GM18505 (cell line): ENCODE measurements around the gene PLD5.
"Not testable (repeated sequence)": the region's sequence is repeated elsewhere in the genome, so short reads cannot be mapped to it uniquely, and the experiment has no call there.

Source experiments
- ATAC-seq: cut with Tn5 transposase; IDR thresholded peaks from one replicate; pipeline ENCODE4 v1.9.1; 2021; ENCODE audit not compliant: unreplicated experiment
- POLR2A ChIP-seq: IDR thresholded peaks from 4 replicates; pipeline ENCODE4 v1.6.1; 2011; ENCODE audit warnings: borderline replicate concordance; ENCODE audit not compliant: insufficient read depth, insufficient read length; ENCODE audit errors: extremely low read depth

The PLD5 gene

DNA sequence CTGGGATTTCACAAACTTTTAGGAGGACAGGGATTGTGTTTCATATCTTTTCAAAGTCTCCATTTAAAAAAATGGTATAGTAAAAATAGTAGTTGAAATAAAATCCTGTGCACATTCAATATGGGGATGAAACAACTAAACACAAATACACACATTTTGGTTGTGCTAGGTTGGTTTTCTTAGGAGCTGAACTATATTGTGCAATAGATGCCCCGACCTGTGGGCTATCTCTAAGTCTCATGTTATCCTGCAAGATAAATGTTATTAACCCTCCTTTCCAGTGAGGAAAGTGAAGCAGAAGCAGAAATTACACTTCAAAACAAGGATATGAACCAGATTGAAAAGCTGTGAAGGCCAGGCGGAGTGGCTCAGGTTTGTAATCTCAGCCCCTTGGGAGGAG lies 1.3 kb upstream of the PLD5 start:
- no peak for ATAC-seq
- no peak for TF ChIP-seq POLR2A

DNA sequence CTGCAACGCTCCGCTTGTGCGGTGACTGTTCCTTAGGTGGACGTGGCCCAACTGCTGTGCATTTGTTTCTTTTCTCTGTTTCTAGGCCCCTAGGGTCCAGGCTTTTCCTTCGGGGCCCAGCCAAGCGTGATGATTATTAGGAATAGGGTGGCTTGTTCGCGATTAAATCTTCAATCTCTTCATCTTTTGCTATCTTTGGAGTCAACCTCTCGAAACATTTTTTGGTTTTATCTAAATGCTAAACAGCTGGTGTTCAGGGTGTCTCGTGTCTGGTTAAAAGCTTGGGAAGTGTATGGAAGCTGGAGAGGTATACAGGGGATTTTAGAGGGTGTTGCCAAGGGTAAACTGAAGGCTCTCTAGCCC lies 844 bp upstream of the PLD5 start:
- ATAC-seq, result no peak
- TF ChIP-seq POLR2A, result no peak

DNA sequence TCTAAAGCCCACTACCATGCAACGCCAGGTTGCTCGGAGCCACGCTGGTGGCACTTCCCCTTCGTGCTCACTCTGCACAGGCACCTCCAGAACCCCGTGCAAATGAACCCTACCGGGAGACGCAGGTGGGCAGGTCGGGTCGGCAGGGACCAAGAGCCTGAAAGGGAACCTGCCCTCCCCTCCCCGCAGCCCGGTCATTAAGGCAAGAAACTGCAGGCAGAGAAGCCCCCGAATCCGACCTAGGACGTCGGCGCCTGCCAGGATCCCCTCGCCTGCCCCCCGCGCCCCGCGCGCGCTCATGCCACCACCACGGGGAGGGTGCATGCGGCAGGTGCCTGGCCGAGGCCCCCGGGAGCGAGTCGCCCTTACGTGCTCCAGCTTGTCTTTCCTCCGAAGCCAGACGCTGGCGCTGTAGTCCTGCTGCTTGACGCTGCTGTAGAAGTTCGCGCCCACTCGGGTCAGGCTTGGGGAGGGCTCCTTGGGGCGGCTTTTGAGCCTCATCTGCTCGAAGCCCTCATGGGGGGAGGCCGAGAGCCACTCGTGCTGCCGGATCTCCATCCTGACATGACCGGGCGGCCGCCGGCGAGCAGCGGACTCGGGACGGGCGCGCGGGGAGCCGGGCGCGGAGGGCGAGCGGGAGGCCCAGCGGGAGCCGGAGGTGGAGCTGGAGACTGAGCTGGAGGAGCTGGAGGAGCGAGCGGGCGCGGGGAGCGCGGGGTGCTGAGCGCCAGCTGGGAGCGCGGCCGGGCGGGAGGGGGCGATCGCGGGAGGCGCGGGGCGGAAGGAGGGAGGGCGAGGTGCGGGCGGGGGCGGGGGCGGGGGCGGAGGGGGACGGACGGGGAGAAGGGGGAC lies 552 bp downstream of the PLD5 start:
- no peak for ATAC-seq
- TF ChIP-seq POLR2A, result no peak

DNA sequence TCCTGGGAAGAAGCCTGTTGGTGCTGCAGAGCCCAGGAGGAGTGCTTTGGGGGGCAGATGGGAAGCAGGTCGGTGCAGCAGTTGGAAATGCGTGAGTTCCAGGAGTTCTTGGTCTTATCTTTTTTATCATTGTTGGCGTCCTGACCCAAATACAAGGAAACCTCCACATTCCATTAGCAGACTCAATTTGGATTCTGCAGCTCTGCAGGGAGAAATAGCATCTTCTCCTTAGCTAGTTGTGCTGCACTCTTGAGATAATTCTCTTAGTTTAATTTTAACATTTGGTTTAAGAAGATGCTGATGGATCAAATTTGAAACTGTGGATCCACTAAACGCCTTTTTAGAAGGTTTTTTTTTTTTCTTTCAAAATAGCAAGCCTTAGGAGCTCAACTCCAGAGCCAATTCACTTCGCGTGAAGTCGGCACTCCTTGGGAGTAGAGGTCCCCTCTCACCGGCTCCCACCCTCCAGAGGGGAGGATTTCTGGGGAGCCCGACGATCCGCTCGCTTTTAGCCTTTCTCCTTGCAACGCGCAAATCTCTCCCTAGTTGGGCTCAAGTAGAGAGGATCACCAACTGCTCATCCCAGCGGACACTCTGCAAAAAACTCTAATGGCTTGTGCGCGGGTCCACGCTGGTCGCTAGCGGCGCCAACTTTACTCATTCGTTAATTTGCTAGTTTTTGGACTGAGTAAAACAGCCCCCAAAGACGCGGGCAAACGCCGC lies 1.3 kb downstream of the PLD5 start:
- TF ChIP-seq POLR2A, result no peak
- ATAC-seq, result no peak

DNA sequence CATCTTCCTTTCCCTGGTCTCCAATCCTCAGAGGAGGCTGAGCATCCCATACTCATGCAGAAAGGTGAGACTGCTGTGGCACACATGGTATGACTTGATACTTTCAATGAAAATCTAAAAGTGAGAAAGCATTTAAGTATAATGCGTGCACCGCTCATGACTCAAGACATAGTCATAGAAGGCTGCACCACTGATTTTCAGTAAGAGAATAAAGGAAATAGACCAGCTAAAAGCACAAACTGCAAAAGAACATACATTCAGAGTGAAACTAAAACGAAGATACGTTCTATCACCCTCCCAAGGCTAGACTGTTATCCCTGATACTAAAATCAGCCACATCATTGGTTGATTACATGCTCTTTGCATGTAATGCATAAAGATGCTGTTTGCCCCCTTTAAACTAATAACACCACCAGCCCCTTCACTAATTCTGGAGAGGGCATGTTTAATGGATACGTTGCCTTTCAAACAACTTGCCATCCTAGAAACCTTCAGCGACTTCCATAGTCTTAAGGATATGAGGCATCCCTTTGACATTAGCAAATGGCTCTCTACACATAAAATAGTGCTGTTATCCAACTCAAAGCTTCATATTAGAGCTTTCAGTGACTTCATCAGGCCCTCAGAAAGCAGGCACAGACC lies 2.1 kb downstream of the PLD5 start:
- no peak for TF ChIP-seq POLR2A
- ATAC-seq, result no peak

DNA sequence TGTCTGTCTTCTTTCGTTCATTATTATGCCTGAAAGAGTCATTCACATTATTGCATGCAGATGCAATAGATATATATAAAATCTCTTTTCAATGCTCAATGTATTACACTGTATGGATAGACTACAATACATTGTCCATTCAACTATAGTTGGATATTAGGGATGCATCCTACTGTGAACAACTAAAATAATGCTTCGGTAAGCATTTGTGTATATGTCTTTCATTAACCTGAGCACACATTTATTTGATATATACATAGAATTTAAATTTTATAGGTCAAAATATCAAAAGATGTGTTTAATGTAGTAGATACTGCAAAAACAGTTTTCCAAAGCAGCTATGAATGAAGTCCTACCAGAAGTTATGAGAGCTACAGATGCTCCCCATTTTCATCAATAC lies 8.9 kb downstream of the PLD5 start:
- no peak for TF ChIP-seq POLR2A
- no peak for ATAC-seq

DNA sequence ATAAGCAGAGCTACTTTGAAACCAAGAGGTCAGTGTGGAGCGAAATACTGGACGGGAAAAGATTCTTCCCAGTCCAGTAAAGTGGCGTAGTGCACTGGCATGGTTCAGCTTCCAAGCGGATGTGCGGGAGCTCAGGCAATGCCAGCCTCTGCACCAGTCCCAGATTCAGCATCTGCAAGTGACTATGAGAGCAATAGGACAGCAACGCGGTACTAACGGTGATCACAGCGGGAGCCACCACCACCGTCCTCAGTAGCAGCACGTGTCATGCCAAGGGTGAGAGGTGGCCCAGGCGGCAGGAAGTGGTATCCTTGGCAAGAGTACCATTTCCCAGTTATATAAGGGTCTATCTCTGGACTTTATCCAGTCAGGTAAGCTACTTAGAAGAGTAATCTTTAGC lies 17.8 kb downstream of the PLD5 start:
- no peak for ATAC-seq

DNA sequence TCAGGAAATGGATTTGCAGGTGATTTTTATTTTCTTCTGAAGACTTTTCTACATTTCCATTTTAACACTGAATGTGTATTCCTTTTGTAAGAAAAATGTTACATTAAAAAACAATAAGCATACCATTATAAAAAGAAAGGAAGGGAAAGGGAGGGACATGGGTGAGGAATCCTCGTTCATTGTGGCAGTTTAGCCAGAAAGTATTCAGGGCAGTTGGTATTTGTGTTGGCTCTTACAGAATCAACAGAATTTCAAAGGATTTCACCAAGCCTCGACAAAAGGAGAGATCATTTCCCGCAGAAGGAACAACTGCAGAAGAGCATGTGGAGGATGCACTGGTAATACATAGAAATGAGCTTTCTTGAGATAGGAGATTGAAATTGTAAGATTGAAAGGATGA lies 35.0 kb downstream of the PLD5 start:
- ATAC-seq, result no peak
- TF ChIP-seq POLR2A, result no peak

More for the DNA sequence above, 17.8 kb downstream of the PLD5 start:
- TF ChIP-seq POLR2A, result no peak

DNA sequence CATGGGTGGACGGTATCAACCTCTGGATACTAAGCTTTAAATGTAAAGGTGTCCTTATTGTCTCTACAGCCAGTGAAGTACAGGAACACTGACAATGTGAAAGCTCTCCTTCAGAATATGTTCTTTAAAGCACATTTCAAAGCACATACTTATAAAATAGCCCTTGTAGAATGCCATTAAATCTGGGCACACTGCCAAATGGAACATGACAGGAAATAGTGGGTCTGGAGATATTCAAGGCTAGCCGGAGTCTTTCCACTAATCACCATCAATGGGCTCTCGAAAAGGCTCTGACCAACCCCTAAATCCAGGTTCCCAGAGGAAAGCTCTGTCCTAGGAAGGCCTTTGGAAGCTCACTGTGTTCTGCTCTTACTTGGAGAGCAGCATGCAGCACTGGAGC lies 46.6 kb downstream of the PLD5 start:
- no peak for TF ChIP-seq POLR2A
- no peak for ATAC-seq

DNA sequence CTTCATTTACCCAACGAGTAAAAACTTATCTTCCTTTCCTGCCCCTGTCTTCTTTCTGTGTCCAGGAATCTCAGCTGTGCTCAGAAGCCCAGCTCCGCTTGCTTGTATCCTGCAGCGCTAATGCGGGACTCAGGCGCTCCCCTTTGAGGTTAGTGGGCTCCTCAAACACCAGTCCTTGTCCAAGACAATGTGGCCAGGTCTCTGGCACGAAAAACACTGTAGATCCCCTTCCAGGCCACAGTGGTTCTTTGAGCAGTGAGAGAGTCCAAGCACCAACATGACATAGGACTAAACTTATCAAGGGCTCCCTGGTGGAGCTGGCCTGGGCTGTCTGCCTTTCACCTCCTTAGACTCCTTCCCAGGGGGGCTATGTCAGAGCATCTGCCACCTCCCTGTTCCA lies 53.7 kb downstream of the PLD5 start:
- no peak for ATAC-seq
- TF ChIP-seq POLR2A, result no peak

DNA sequence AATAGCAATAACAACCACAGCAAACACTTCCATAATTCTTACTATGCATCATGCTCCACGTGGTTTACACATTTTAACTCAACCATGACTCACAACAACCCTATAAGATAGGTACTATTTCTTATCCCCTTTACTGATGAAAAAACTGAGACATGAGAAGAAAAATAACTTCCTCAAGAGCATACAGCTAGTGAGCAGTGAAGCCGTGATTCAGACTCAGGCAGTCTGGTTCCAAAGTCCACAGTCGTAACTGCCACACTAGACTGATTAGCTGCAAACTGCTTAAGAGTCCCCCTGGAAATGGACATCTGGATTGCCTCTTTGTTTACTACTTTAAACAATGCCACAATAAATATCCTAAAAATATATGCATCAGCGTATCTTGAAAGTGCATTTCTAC lies 55.7 kb downstream of the PLD5 start:
- ATAC-seq, result no peak
- no peak for TF ChIP-seq POLR2A

DNA sequence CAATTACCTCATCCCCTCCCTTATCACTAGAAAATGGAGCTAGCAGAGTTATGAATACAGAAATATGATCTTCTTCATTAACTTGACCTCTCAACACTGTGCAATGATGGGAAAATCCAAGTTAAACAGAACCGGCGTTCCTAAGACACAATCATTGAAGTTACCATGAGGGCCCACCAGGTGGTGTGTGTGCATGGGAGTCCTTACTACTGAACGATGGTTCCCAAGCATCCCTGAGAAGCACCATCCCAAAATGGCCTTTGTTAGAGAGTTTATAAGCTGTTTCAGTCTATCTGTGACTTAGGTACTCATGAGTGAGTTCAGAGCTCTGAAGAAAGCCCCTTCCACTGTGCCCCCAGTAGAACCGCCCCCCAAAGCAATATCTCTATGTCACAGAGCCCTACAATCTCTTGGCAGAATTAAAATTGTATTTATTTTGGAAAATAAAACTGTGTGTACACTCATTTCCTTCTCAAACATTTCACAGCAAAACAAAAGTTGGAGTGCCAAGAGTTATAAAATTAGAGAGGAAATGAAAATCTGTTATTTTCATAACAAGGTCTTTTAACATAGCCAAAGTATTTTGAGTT lies 56.8 kb downstream of the PLD5 start:
- peak; percentile 89 for ATAC-seq

DNA sequence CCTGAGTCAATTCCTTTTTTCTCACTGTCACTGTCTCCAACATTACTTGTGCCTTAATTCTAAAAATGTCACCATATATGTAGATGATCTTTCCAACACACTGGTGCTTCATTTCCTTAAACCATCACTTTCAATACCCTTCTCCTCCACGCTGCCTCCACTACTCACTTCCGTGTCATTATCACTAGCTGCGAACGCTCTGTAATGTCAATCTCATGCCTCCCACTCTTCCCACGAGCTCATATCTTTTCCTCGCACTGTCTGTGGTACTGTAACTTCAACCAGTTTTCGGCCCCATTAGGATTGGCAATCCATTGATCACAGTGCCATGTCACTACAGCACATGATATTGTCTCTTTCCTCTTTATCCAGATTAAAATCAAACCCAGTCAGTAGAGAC lies 61.6 kb downstream of the PLD5 start:
- TF ChIP-seq POLR2A, result no peak
- no peak for ATAC-seq

More for the DNA sequence above, 56.8 kb downstream of the PLD5 start:
- no peak for TF ChIP-seq POLR2A

DNA sequence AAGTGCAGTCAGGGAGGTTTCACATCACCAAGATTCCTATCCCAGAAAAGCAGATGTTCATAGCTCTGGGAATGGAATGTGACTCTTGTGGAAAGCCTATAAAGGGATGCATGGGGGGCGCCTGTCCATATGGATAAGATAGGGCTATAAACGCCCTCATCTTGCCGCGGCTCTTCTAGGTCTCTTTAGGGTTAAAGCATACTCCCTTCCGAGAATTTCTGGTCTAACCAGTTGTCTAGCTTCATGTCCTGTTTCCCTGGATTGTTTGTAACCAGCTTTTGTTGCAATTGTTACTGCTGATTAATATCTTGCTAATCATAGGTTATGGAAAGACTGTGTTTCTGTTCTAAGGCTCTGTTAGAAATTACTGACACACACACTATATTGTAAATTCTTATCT lies 64.8 kb downstream of the PLD5 start:
- not testable (repeated sequence) for ATAC-seq

DNA sequence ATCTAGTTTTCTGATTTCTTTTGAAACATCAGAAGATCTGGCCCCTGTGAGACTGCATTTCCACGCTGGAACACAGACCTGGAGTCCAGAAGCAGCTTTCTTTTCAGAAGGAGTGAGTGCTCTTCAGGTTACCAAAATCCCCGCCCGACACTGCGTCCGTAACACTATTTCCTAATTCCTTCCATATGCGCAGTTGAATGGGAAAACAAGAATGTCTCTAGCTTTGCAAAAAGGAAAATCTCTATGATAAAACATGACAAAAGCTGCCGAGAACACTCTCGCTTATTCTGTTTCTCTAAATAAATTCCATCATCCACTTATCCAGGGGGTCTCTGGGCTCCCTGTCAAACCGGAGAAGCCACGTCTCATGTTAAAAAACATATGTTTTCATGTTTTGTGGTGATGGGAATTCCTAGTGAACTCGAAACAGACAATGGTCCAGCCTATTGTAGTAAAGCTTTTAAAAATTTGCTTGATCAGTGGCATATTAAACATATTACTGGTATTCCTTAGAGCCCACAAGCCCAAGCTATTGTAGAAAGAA lies 67.7 kb downstream of the PLD5 start:
- no peak for ATAC-seq
- no peak for TF ChIP-seq POLR2A
